SU-DHL-6 (cell line): Measurements from ENCODE around the gene EPHX1.

Experiments
- H2AFZ ChIP-seq: fragments of 200-600 bp; sonication (generic); 2 replicates; pipeline ENCODE4 v1.6.1; 2014; ENCODE audit warnings: low read depth, mild to moderate bottlenecking, moderate library complexity, mixed read lengths, antibody characterized with exemption, low read length; ENCODE audit not compliant: severe bottlenecking
- H3F3A ChIP-seq: fragments of 200-600 bp; shearing (Covaris generic); 2 replicates; pipeline ENCODE4 v1.6.0; 2016; ENCODE audit warnings: antibody characterized with exemption, mild to moderate bottlenecking; ENCODE audit not compliant: insufficient read depth
- H3K27ac ChIP-seq: fragments of 200-600 bp; sonication (generic); 2 replicates; pipeline ENCODE4 v1.5.1; 2016; ENCODE audit warnings: low read depth, mild to moderate bottlenecking, low read length, moderate library complexity, mixed read lengths
- H3K27me3 ChIP-seq: fragments of 200-600 bp; sonication (generic), shearing (Covaris generic); 2 replicates; pipeline ENCODE4 v1.6.0; 2014; ENCODE audit warnings: mild to moderate bottlenecking, low read length
- H3K36me3 ChIP-seq: fragments of 200-600 bp; sonication (generic); 2 replicates; pipeline ENCODE4 v1.6.1; 2014; ENCODE audit warnings: mild to moderate bottlenecking, low read length, mixed read lengths
- H3K4me2 ChIP-seq: fragments of 300-600, 200-600 bp; shearing (Covaris generic), sonication (generic); 2 replicates; pipeline ENCODE4 v1.6.0; 2014; ENCODE audit warnings: low read length, low read depth, mild to moderate bottlenecking; ENCODE audit not compliant: poor library complexity, severe bottlenecking
- H3K4me3 ChIP-seq: fragments of 200-600 bp; sonication (generic); 2 replicates; pipeline ENCODE4 v1.5.1; 2014; ENCODE audit warnings: antibody characterized with exemption, low read length, mild to moderate bottlenecking, mixed read lengths; ENCODE audit not compliant: insufficient read depth, poor library complexity, severe bottlenecking
- H3K79me2 ChIP-seq: fragments of 200-600 bp; sonication (generic); 2 replicates; pipeline ENCODE4 v1.6.1; 2014; ENCODE audit warnings: mild to moderate bottlenecking, low read length, moderate library complexity; ENCODE audit not compliant: insufficient read depth
- H3K9ac ChIP-seq: fragments of 200-600 bp; sonication (generic); 2 replicates; pipeline ENCODE4 v1.7.0; 2014; ENCODE audit warnings: mild to moderate bottlenecking, low read length
- H3K9me2 ChIP-seq: fragments of 200-600 bp; sonication (generic); replicated peaks from 2 replicates; pipeline ENCODE4 v1.6.1; 2014; ENCODE audit warnings: low read length; ENCODE audit not compliant: insufficient read depth
- H3K9me3 ChIP-seq: fragments of 200-600 bp; sonication (generic); 2 replicates; pipeline ENCODE4 v1.6.1; 2014; ENCODE audit warnings: low read length, mixed read lengths; ENCODE audit not compliant: insufficient read depth
- H4K20me1 ChIP-seq: fragments of 200-600 bp; sonication (generic); 2 replicates; pipeline ENCODE4 v1.6.1; 2014; ENCODE audit warnings: low read depth, mild to moderate bottlenecking, antibody characterized with exemption, low read length, moderate library complexity, mixed read lengths
- CTCF ChIP-seq: fragments of 200-600 bp; sonication (generic); IDR thresholded peaks from one replicate; pipeline ENCODE4 v1.5.1; 2017; ENCODE audit warnings: antibody characterized with exemption, mild to moderate bottlenecking, low read length, moderate library complexity; ENCODE audit not compliant: insufficient read depth, poor library complexity, severe bottlenecking
- EZH2phosphoT487 ChIP-seq: fragments of 200-600 bp; sonication (generic), shearing (Covaris generic); conservative IDR thresholded peaks from 2 replicates; pipeline ENCODE4 v1.6.1; 2018; ENCODE audit warnings: mild to moderate bottlenecking, antibody characterized with exemption, low read length, moderate library complexity, mixed read lengths

The EPHX1 gene

GRCh38 chr1:225860107-225860506 lies 50.2 kb downstream of the EPHX1 start:
- Histone ChIP-seq H3F3A (no peaks in the 10 kb centered on the region), H3K27me3 (no peaks in the 10 kb centered on the region), H2AFZ (no peak overlapping the region), H3K36me3 (no peaks in the 10 kb centered on the region), H3K9me3 (no peaks in the 10 kb centered on the region), H4K20me1 (no peaks in the 10 kb centered on the region), H3K9me2 (no peaks in the 10 kb centered on the region), H3K4me2 (no peak overlapping the region), H3K79me2 (no peaks in the 10 kb centered on the region), H3K9ac (no peak overlapping the region), H3K4me3 (no peak overlapping the region), H3K27ac (no peak overlapping the region)
- TF ChIP-seq CTCF (no peak), EZH2phosphoT487 (no peak)

GRCh38 chr1:225860876-225861441 lies 51.0 kb downstream of the EPHX1 start:
- no peaks in the 10 kb centered on the region for H4K20me1 ChIP-seq
- H3K9ac ChIP-seq, result no peak overlapping the region
- H3K9me2 ChIP-seq, result no peaks in the 10 kb centered on the region
- H3K27ac ChIP-seq, result no peak overlapping the region
- H3K79me2 ChIP-seq, result no peaks in the 10 kb centered on the region
- H3K4me3 ChIP-seq, result no peak overlapping the region
- no peak for TF ChIP-seq EZH2phosphoT487
- no peak for TF ChIP-seq CTCF
- no peaks in the 10 kb centered on the region for H3K9me3 ChIP-seq
- H3K4me2 ChIP-seq, result no peak overlapping the region
- H3K36me3 ChIP-seq, result no peaks in the 10 kb centered on the region
- H3F3A ChIP-seq, result no peaks in the 10 kb centered on the region
- no peaks in the 10 kb centered on the region for H3K27me3 ChIP-seq
- no peak overlapping the region for H2AFZ ChIP-seq

GRCh38 chr1:225861834-225862580 lies 52.1 kb downstream of the EPHX1 start:
- Histone ChIP-seq H4K20me1 (no peaks in the 10 kb centered on the region), H3K4me3 (no peak overlapping the region), H3K27me3 (no peaks in the 10 kb centered on the region), H3K9me3 (no peaks in the 10 kb centered on the region), H3K4me2 (no peak overlapping the region), H2AFZ (no peak overlapping the region), H3K9me2 (no peaks in the 10 kb centered on the region), H3K27ac (no peak overlapping the region), H3K79me2 (no peaks in the 10 kb centered on the region), H3K36me3 (no peaks in the 10 kb centered on the region), H3F3A (no peaks in the 10 kb centered on the region), H3K9ac (no peak overlapping the region)
- TF ChIP-seq CTCF (no peak), EZH2phosphoT487 (no peak)
